Cortex of kidney (tissue), 1 donor: ENCODE measurements around the gene AUTS2.
"Not testable (repeated sequence)": the region's sequence is repeated elsewhere in the genome, so short reads cannot be mapped to it uniquely, and the experiment has no call there.

Experiments
- DNase-seq: peaks from one replicate; lab custom pipeline; 2025; lab: John Stamatoyannopoulos, UW

Gene AUTS2

DNA sequence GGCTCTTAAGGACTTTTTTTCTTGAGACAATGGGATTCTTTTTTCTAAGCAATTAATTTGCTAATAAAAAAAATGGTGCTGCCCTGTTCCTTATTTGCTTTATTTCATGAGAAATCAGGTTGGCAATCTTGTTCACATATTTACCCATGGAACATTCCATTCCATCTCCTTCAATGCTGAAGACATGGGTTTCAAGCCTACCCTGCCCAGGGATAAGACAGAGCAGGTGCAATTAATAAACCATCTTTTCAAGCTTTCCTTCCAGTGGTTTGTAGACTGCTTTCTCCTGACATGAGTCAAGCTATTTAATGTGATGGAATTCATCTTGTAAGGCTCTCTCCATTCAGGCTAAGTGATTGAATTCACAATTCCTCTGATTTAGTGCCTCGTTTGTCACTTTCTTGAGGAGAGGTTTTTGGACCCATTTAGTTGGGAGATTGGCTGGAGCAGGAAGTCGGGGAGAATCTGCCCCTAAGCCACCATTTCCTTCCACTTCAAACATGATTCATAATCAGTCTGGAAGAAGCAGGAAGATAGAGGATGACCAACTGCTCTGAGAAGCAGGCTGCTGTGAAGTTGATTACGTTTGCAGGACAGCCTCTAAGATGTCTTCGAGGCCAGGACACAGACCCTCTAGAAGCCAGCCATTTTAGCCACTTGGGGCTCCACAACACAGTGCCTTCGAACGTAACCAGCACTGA is 981.3 kb downstream of the AUTS2 start:
- no peak for DNase-seq

DNA sequence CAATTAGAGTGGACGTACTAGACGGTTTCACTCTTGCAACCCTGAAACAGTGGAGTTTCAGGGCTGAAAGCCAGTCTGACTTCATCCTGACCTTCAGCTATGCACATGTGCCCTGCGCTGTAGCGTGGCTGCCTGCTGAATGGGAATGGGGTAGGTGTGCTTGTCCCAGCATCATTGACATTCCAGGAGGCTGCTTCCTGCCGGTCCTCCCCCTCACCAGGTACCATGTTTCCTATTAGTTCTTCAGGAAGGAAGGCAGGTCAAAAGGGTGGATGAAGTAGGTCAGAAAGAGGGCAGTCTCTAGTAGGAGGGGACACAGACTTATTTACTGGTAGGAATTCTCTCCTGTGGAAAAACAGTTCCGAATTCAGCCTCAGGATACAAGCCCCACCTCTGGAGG is 981.9 kb downstream of the AUTS2 start:
- no peak for DNase-seq

DNA sequence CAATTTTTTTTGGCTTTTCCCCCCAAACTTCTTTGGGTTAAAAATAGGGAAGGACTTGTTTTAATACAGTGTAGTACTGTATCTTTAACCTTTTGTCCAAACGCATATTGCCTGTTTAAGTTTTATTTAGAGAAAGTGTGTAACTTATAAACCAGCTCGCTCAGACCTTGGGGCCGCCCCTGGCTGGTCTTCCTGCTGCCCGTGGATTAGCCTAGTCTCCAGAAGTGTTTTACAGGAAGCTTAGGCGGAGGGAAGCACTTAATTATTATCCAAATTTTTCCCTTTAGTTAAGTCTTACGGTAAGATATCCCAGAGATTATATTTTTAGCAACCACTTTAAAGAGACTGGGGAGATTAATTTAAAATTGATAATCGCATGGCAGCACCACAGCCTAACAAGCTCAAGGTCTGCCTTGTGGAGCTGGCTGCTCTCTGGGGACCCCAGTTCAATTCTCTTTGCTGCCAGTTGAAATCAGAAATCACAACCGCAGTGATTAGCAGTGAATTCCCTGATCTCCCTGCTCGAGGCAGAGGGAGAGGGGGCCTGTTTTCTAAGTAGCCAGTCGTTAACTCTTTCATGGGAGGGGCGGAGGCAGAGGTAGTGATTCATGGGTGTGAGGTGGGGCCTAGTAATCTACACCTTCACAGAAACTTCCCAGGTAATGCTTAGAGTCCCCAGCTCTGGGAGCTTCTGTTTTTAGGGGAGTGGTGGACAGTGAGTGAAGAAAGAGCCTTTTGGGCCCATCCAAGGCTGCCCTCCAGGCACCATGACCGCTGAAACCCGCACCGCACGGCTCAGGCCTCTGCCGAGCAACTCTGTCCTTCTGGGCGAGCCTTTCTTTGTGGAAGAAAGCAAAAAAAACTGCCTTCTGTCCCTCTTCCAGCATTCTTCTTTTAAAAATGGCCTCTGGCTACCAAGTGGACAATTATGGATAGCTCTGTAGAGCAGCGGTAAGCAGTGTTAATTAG is 984.9 kb downstream of the AUTS2 start:
- DNase-seq, result no peak

DNA sequence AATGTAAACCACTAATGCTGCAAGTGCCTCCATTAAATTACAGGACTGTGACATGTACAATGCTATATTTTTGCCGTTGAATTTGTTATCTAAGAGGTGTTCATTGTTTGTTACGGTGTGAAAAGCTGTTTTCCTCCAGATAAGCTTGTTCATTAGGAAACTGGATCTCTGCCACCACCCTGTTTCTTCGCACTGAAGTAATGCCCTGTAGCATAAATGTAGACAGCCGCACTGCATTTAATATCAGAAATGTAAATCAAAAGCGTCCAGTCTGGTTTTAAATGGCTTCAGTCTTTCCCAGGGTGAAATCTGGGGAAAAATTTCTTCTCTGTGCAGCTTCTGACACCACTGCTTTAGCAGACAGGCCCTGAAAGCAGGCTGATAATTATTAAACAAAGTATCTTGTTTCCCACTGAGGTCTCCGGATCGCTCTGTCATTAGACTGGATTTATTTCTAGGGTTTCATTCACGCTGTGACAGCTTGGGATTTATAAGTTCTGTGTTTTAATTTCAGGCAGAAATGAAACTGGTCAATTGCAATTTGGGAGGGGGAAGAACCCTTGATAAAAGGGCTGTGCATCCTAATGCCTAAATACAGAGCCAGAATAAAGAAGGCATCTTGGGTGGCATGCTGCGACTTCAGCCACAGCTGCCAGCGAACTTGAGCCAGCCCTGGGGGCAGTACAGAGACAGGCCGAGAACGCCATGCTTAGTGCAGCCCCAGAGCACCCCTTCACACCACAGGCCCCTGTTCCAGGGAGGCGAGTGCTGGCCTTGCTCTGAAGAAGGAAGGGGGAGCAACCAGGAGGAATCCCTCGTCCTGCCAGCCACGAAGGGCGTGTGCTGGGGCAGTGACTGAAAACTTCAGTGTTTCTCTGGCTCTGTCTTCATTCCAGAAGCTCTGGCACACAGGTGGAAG is 985.9 kb downstream of the AUTS2 start:
- DNase-seq, result no peak

DNA sequence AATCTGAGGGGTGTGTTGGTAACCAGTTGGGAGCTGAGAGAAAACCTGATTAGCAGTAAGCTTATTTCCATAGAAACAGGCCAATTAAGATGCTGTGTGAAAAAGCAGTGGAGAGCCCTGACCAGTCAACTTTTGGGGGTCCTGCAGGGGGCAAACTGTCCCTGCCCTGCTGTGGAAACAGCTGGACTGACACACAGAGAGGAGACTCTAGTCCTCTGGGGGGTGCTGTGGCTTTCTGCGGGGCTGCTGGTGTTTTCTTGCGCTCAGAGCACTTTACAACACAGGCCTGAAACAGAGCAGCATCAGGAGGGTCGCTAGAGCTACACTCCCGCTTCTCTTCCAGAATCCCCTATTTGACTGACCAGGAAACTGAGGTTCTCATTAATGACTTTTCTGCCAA is 986.8 kb downstream of the AUTS2 start:
- no peak for DNase-seq

DNA sequence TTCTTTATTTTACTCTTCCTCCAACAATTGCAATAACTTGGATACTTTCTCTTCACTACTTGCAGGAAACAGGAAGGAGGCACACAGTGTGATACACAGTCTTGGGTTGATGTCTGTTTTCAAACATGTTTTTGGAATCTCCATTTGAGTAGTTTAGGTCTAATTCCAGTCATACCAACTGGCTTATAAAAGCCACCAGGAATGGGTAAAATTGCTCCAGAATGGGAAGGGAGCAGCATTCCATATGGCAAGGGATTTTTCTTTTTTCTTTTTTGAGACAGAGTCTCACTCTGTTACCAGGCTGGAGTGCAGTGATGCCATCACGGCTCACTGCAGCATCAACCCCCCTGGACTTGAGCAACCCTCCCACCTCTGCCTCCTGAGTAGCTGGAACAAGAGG is 988.5 kb downstream of the AUTS2 start:
- no peak for DNase-seq

DNA sequence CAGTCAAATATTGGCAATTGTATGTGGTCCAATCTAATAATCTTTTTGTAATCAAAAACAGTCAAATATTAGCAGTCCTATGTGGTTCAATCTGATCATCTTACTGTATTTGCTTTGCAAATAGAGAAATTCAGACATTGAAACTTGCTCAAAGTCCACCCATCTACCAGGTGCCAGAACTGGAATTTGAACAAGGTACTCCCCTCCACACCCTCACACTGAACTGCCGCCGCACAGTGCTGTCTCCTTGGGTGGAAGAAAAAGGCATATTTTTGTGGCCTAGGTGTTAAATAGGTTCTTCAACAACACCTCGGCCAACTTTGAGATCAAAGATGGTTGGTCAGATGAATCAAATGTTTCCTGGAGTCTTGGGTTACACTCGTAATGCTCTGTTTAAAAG is 989.5 kb downstream of the AUTS2 start:
- no peak for DNase-seq

DNA sequence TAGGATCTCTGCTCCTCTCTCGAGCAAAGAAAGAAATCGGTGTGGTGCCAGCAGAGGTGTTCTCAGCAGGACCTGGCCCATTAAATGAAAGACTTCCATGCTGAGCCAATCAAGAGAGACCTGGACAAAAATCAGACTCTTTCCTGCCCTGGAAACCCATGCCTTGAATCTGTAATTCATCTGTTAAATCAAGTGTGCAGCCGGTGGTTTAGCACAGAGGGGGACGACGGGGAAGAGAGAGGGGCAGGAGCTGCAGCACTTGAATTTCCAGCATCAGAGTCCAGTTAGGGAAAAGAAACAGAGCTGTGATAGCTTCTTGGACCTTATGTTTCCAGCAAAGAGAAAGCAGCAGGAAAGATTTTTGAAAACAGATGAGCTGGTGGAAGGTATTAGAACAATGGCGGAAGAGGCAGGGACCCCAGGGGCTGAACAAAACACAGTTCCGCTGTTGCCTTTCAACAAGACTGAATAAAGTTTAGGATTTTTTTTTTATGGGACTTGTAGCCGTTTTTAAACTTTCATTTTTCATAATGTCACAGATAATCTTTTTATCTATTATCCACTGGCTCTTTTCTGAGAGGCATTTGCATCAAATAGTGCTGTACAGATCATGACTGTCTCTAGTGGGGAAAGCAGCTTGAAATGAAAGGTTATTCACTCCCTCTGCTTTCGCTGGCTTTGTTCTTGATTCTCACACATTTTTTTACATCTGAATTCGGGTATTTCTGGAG is 990.1 kb downstream of the AUTS2 start:
- DNase-seq, result no peak

DNA sequence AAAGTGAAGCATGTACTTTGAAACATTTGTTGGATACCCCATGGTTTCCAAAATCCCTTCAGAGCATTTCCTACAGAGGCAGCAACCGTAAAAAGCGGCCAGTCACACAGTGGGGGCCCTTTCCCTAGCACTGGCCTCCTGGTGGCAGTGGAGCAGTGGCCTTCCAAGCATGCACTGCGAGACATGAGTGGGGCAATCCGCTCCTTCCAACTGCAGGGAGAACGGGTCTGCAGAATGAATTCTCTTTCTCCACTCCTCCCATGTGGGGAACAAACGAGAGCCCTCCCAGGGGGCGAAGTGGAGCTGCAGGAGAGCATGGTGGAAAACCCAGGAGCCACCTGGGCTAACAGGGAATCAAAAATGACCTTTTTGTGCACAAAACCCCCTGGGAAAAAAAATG is 990.7 kb downstream of the AUTS2 start:
- no peak for DNase-seq

DNA sequence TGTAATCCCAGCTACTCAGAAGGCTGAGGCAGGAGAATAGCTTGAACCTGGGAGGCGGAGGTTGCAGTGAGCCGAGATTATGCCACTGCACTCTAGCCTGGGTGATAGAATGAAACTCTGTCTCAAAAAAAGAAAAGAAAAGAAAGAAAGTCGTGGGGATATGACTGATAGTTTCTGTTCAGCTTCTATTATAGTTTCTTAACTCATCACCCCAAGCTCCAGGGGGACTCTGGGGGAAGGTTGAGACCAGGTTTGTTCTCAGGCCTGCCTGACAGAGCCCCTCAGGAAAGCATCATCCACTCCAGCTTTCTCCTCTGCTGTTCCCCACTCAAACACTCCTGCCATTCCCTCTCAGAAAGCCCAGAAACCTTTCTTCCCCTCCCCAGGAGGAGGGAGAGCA is 991.3 kb downstream of the AUTS2 start:
- no peak for DNase-seq

DNA sequence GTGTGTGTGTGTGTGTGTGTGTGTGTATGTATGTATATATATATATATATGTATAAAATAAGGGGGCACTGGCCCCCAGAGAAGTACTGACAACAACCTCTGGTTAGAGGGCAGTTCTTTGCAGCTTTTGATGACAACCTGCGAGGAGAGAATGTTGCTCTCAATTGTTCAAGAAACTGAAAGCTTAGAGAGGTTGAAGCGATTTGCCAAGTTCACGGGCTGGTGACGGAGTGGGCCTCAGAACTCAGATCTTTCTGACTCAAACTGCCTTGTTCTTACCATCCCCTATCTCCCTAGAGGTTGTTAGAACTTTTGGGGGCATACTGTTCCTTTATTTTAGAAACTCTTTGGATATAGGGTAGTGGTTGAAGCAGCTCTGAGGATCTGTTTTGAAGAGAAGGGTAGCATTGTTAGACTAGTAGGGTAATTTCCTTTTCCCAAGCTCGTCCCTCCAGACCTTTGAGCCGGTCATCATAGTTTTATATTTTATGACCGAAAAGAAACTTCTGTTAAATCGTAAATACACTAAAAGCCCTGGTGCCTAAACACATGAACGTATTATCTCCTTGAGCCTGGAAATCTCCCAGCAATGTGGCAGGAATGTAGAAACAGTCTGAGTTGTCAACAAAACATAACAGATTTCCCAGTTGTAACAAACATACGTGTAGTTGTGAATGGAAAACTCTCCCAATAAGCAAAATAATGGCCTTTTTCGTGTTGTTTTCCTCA is 992.0 kb downstream of the AUTS2 start:
- DNase-seq, result no peak

DNA sequence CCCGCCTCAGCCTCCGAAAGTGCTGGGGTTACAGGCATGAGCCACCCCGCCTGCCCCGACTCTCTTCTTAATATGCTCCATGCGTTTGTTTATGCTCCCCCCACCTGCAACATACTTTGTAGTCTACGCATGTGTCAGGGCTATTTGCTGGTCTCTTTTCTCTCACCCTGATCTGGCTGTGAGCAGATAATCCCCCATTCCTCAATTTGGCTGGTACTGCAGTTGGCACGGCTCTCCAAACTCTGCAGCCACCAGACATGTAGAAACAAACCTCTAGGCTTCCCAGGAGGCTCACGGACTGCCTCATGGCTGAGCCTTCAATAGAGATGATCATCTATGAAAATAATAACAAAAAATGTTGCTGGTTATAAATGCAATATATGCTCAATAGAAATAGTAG is 993.4 kb downstream of the AUTS2 start:
- DNase-seq, result no peak

DNA sequence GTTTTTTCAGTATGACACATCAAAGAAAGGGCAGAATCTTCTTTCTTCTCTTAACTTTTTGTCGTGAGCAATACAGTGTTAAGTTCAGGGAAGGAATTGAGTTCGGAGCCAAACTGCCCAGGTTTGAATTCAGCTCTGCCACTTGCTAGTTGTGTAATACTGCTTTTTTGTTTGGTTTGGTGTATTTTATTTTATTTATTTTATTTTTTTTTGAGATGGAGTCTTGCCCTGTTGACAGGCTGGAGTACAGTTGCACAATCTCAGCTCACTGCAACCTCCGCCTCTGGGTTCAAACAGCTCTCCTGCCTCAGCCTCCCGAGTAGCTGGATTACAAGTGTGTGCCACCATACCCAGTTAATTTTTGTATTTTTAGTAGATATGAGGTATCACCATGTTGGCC is 993.9 kb downstream of the AUTS2 start:
- DNase-seq, result no peak

DNA sequence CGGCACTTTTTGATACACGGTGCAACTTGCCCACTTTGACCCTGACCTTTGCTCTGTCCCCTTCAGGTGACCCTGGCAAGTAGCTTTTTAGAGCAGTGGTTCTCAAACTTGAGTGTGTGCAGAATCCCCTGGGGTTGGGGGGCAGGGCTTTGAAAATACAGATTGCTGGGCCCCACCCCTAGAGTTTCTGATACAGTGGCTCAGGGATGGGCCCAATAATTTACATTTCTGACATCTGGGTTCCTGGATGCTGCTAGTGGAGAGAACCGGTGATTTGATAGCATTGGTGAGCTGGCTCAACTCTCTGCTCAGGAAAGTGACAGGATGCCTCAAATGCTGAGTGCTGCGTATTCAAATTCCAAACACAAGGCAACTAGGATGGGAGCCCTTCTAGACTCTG is 995.9 kb downstream of the AUTS2 start:
- DNase-seq, result no peak

DNA sequence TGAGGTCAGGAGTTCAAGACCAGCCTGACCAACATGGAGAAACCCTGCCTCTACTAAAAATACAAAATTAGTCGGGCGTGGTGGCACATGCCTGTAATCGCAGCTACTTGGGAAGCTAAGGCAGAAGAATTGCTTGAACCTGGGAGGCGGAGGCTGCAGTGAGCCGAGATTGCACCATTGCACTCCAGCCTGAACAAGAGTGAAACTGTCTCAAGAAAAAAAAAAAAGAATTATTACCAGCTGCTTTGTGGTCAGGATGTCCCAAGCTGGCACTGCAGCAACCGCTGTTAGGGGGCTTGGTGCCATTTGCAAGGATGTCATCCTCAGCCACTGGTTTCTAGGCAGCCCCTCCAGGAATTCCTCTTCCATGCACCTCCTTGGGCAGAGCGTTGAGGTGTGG is 996.6 kb downstream of the AUTS2 start:
- not testable (repeated sequence) for DNase-seq

DNA sequence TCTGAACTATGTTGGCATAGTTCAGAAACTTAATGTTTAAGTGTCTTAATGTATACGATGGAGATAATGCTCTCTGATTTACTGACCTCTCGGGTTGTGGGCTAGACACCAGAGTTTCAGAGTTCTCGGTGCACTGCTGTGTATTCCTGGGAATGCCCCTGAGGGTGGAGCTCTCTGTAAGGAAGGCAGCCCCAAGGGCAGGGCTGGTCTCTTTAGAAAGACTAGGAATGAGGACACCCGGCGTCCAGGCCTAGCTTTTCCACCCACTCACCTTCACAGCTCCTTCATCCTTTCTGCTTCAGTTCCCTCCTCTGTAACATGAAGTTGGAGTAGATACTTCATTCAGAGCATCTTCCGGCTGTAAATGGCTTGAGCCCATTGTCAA is 997.1 kb downstream of the AUTS2 start:
- DNase-seq, result no peak

DNA sequence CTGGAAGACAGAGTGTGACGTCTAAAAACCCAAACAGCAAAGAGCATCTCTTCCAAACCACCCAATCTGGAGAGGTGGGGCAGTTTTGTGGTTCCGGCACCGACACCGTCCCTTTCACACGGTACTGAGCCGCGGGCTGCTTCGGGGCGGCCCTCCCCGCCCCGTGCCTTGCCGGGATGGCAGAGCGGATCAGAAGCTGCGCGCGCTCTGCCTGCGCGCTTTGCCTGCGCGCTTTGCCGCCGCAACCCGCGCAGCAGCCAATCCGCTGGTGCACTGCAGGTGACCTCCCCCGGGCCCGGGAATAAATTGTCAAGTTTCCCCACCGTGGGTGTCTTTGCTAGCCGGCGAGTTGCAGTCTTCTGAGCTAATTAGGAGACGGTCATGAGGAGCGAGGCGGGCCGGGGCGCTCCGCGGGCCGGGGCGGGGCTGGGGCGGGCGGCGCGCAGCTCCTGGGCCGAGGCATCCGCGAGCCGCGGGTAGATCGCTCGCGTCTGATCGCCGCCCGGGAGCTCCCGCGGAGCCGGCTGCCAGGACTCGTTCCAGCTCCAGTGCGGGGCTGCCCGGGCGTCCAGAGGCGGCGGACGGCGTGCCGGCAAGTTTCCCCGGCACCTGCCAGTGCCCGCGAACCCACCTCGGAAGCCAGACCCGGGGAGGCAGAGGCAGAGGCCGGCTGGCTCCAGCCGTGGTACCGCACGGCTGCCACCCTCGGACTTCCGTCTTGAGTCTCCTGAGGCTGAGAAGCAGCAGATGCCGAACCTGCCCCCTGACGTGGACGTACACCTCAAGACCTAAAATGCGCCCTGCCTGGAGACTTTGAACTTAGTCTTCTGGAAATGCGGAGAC is 997.7 kb downstream of the AUTS2 start:
- DNase-seq, result no peak

DNA sequence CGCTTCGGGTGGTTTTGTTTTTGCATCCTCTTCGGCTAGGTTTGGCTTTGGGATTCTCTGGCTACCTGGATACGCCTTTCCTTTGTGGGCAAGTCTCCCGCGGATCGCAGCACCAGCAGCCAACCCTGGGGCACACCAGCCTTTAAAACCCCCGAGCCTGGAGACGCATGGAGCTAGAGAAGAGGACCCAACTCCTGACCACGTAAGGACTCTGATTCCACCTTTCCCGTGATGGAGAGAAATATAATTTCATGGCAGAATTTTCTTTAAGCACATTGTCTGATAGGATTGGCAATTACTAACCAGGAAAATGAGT is 998.3 kb downstream of the AUTS2 start:
- DNase-seq, result no peak

DNA sequence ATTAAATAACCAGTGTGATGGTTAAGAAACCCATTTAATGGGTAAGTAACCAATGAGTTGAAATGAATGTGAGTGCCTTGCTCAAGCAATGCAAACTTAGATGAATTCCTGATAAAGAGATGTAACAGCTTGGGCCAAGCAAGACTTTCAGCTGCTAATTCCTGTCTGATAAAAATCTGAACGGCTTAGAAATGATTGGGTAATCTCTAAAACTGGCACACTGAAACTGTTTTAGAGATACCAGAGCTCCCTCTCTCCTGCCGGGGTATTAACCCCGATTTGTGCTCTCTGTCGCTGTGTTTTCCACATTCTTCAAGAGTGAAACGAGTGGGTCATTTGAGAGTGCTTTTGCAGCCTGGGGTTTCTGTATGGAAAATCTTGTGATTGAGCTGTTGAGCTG is 998.8 kb downstream of the AUTS2 start:
- no peak for DNase-seq

DNA sequence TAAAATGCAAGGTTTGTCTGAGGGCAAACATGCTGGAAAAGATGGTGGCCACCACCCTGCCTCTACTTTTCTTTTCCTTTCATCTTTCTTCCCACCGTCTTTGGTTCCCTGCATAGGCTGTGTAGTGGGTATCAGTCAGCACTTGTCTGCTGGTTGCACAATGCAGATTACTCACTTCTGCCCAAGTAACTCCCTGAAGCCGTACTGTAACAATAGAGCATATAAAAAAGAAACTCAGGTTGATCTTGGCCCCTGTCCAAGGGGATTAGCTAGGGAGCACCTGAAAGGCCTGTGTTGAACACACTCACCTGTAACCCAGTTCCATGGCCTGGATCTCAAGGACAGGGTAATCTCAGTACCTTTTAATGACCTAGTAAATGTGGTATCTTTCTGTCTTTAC is 1000.7 kb downstream of the AUTS2 start:
- DNase-seq, result no peak
